AG09319 (cell line): ENCODE measurements around the gene IGF2.

Experiments
- DNase-seq: peaks from one replicate; pipeline ENCODE4 v3.0.0-alpha.2; 2010; ENCODE audit warnings: low read depth; ENCODE audit errors: extremely low read depth
- TF ChIP-seq, protein P1 (sequence below): IDR thresholded peaks from 2 replicates; pipeline ENCODE4 v1.5.1; 2011; ENCODE audit warnings: low read depth, mild to moderate bottlenecking, inconsistent platforms, low read length, moderate library complexity

The IGF2 gene

DNA sequence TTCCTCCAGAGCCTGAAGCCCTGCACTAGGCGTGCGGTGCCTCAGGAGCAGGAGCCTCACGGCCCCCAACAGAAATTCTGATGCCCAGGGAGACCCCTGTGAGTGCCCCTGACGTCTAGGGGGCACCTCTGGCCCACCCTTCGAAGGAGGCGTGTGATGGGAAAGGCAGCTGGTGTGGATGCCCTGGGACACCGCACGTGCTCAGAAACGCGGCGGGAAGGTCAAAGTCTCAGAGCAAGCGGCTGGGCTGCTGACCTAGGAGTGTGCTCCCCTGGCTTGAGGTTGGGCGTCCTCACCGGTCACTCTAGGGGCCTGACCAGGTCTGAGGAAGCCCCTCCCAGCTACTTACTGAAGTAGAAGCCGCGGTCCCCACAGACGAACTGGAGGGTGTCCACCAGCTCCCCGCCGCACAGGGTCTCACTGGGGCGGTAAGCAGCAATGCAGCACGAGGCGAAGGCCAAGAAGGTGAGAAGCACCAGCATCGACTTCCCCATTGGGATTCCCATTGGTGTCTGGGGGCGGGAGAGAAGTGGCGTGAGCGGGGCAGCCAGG, 4.1 kb downstream of the IGF2 start:
- DNase-seq = no peak
- TF ChIP-seq, protein P1, sequence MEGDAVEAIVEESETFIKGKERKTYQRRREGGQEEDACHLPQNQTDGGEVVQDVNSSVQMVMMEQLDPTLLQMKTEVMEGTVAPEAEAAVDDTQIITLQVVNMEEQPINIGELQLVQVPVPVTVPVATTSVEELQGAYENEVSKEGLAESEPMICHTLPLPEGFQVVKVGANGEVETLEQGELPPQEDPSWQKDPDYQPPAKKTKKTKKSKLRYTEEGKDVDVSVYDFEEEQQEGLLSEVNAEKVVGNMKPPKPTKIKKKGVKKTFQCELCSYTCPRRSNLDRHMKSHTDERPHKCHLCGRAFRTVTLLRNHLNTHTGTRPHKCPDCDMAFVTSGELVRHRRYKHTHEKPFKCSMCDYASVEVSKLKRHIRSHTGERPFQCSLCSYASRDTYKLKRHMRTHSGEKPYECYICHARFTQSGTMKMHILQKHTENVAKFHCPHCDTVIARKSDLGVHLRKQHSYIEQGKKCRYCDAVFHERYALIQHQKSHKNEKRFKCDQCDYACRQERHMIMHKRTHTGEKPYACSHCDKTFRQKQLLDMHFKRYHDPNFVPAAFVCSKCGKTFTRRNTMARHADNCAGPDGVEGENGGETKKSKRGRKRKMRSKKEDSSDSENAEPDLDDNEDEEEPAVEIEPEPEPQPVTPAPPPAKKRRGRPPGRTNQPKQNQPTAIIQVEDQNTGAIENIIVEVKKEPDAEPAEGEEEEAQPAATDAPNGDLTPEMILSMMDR = no peak

DNA sequence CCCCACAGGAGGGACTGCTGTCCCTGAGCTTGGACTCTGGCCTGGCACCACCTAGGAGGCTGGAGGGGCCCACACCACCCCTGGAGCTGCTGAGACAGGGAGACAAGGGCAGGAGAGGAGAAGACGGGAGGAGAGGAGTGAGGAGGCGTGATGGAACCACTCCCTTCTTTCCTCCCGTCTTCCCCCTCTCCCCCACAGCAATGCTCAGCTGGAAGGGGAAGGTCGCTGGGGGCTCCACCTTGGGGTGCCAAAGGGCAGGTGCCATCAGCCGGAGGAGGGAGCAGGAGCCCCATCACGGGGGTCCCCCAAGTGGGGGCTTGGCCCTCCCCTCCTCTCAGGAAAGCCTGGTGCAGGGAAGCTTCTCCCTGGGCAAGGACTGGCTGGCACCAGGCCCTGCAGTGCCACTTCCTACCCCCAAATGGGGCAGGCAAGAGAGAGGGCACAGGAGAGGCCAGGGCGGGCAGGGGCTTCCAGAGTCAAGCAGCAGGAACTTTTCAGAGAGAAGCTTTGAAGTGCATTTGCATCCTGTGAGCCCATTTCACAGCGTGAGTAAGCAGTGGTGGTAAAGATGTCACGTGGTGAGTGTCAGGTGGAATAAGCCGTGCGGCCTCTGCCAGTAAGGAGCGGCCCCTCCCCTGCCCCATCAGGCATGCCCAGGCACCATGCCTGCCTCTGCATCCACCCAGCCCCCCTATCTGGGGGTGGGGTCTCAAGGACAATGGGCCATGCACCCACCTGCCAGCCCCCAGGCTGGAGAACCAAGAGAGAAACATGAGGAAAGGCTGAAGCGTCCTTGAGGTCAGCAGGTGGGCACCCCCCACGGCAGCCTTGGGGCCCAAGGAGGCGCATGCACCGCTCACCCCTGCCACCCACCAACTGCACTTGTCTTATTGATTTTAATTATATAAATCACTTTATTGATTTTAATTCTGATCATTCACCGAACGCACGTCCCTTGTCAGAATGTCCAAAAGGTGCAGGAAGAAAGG, 4.9 kb downstream of the IGF2 start:
- TF ChIP-seq, protein P1 = no peak
- DNase-seq = no peak

DNA sequence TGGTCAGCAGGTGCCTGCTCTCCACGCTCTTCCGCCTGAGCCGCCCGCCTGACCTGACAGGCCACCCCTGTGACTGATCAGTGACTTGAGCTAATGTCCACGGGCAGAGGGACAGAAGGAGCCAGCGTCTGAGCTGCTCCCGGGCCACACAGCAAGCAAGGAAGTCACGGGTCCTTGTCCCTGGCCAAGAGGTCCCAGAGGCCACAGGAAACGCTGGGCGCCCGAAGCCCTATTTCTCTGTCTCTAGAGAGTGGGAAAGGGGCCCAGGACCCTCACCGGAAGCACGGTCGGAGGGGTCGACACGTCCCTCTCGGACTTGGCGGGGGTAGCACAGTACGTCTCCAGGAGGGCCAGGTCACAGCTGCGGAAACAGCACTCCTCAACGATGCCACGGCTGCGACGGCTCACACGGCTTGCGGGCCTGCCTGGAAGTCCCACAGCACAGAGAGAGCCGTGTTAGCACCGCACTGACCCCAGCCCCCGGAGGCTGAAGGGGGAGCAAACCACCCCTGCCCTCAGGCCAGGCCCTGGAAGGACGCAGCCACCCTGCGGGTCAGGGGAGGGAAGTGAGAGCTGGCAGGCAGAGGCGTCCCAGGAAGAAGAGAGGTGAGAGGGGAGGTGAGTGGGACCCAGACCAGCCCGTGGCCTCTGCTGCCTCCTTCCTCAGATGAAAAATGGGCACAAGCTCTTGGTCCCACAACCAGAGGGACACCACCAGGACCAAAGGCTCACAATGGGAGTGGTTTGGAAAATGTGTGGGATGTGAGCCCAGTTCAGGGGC, 5.8 kb downstream of the IGF2 start:
- TF ChIP-seq, protein P1 = no peak
- DNase-seq = no peak

DNA sequence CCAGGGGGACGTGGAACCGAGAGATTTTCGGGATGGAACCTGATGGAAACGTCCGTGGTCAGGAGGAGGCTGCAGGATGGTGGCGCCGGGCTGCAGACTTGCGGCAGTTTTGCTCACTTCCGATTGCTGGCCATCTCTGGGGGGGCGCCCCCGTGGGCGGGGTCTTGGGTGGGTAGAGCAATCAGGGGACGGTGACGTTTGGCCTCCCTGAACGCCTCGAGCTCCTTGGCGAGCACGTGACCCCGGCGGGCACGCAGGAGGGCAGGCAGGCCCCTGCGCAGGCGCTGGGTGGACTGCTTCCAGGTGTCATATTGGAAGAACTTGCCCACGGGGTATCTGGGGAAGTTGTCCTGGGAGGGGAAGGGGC, 6.3 kb downstream of the IGF2 start:
- no peak for DNase-seq
- TF ChIP-seq, protein P1 = no peak

DNA sequence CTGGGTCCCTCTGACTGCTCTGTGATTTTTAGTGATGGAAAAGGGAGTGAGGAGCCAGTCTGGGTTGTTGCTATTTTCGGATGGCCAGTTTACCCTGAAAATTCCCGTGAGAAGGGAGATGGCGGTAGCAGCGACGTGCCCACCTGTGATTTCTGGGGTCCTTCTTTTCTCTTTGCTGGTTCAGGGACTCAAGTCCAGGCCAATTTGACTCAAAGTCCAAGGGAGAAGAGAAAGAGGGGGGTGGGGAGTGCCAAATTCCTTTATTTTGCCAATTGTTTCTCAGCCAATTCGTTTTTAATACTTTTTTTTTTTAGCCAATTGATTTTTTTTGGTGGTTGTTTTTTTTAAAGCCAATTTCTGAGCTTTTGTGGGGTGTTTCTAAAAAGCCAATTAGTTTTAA, 6.9 kb downstream of the IGF2 start:
- TF ChIP-seq, protein P1 = no peak
- DNase-seq = no peak

DNA sequence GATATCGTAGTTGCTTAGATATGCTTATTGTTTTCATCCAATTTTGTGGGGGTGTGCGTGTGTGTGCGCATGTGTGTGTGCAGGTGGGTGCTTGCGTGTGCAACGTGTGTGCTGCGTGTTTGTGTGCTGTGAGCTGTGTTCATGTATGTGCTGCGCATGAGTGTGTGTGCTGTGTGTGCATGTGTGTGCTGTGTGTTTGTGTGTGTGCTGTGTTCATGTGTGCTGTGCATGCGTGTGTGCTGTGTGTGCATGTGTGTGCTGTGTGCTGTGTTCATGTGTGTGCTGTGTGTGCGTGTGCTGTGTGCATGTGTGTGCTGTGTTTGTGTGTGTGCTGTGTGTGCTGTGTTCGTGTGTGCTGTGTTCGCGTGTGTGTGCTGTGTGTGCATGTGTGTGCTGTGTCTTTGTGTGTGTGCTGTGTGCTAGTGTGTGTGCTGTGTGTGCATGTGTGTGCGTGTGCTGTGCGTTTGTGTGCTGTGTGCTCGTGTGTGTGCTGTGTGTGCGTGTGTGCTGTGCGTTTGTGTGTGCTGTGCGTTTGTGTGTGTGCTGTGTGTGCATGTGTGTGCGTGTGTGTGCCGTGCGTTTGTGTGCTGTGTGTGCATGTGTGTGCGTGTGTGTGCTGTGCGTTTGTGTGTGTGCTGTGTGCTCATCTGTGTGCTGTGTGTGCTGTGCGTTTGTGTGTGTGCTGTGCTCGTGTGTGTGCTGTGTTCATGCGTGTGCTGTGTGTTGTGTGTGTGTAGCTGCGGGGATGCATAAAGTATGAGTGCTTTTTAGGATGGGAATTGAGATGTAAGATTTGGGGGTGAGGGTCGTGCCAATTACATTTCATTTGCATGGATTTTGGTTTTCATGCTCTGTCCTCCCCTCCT, 7.6 kb downstream of the IGF2 start:
- no peak for DNase-seq
- TF ChIP-seq, protein P1 = no peak
